DMS53 treated with DMSO at 0.1 percent for 48 hours (cell line): ENCODE data around the gene VAV2.

ENCODE experiments used
- DNase-seq: peaks from one replicate; lab custom pipeline; 2025; ENCODE audit not compliant: unreplicated experiment; lab: John Stamatoyannopoulos, UW

VAV2 gene

GRCh38 chr9:133717113-133718031 is 274.8 kb downstream of the VAV2 start:
- DNase-seq: no peak

GRCh38 chr9:133716564-133717112 is 275.5 kb downstream of the VAV2 start:
- DNase-seq: no peak

- no peak for DNase-seq
Measured at GRCh38 chr9:133715866-133716563, 276.1 kb downstream of the VAV2 start.

- no peak for DNase-seq
Measured at GRCh38 chr9:133715295-133715865, 276.7 kb downstream of the VAV2 start.

GRCh38 chr9:133714606-133715294 is 277.4 kb downstream of the VAV2 start:
- DNase-seq: no peak

- no peak for DNase-seq
Measured at GRCh38 chr9:133713960-133714495, 278.1 kb downstream of the VAV2 start.

- no peak for DNase-seq
Measured at GRCh38 chr9:133713150-133713959, 278.8 kb downstream of the VAV2 start.

- no peak for DNase-seq
Measured at GRCh38 chr9:133712221-133713100, 279.7 kb downstream of the VAV2 start.
